Astrocyte of the cerebellum (primary cell): Measurements from ENCODE around the gene TNP2.
"Not testable (repeated sequence)": the region's sequence is repeated elsewhere in the genome, so short reads cannot be mapped to it uniquely, and the experiment has no call there.

ENCODE experiments used
- DNase-seq: peaks from one replicate; pipeline ENCODE4 v3.0.0-alpha.2; 2011; ENCODE audit warnings: low read depth
- H3K4me3 ChIP-seq: 2 replicates; pipeline ENCODE4 v1.5.1; 2011; ENCODE audit warnings: mild to moderate bottlenecking, low read depth, low read length, moderate library complexity
- CTCF ChIP-seq: IDR thresholded peaks from 2 replicates; pipeline ENCODE4 v1.5.1; 2012; ENCODE audit warnings: low read length, low read depth, moderate library complexity, mild to moderate bottlenecking; ENCODE audit errors: missing control alignments
- in situ Hi-C: cut with HindIII; loops from 2 replicates; pipeline ENCODE4 v1.10.0; 2017; ENCODE audit warnings: low sequenced_read_pairs

TNP2 gene

DNA sequence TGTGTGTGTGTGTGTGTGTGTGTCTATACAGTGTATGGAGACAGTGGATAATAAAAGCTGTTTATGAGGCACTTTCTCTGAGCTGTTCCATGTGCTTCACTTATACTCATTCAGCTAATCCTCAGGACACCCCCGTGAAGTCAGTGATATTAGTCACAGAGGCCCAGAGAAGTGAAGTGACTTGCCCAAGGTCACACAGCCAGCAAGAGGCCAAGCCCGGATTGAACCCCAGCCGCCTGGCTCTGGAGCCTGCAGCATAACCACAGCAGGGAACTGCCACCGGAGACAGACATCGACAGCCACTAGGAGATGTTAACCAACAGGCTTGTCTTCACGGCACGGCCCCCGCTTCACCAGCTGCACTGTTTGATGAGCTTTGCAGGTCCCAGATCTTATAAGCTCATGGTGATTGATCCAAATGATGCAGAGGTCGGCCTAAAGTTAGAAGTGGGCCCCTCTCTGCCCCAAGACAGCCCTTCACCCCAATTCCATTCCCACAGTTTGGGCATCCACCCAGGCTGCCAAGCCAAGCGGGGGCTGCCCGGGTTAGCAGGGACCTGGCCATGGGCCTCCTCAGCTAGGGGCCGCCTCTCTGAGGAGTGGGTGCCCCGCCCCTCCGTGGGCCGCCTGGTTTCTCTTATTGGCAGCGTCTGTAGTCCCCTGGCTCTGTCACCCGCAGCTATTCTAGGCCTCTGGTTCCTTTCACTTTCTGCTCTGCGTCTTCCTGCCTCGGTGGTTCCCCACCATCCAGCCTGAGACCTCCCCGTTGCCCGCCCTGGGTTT, 44.0 kb downstream of the TNP2 start:
- H3K4me3 ChIP-seq: no peak overlapping the region
- TF ChIP-seq CTCF: no peak
- in situ Hi-C loops: no loop called here
- DNase-seq: no peak

DNA sequence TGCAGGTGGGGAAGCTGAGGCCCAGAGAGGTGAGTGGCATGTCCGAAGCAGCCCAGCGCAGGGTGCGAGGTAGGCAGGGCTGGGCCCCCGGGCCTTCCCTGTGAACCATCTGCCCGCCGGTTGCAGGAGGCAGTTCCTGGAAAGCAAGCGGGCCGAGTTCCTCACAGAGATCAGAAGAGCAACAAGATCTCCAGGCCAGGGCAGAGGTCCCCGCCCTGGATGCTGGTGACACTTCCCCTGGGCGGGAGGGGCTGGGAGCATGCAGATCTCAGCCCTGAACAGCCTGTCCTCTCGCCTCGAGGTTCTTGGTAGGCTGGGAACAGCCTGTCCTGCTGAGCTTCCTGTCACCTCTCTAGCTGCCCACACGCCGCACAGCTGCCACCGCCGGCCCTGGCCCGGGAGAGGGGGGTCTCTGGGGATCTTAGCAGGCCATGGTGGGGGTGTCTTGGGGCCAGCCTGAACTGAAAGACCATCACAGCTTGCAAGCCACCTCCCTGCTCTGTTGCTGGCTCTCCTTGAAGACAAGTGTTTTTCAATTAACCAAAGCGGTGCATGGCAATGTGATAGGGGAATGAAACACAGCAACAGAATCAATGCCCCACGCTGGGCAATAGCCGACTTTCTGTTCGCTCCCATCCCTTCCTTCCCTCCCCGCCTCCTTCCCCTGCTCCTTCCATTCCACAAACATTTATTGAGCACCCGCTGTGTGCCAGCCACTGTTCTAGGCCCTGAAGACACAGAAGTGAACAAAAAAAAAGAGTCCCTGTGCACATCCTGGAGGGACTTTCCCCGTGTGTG, 44.8 kb downstream of the TNP2 start:
- DNase-seq: no peak
- TF ChIP-seq CTCF: no peak
- H3K4me3 ChIP-seq: no peak overlapping the region
- in situ Hi-C loops: no loop called here

- in situ Hi-C loops, DNase-seq, H3K4me3 ChIP-seq: not testable (repeated sequence)
Observed at GRCh38 chr16:11220507-11220906, 48.6 kb downstream of the TNP2 start.

DNA sequence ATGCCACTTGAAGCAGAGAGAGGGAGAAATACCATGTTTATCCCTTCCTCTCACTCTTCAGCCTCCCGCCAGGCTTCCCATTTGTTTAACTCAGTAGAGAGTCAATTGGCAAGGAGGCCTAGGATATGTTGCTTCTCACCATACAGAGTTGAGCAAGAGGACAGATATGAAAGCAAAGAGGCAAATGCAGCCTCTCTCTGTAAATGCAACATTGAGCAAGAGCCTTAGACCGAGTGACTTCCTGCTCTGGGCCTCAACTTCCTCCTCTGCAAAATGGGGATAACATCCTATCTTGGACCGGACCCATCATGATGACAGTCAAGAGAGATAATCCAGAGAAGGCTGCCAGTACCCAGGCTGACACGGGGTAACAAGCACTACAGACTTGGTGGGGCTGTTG, 49.9 kb downstream of the TNP2 start:
- DNase-seq: no peak
- in situ Hi-C loops: no loop called here
- no peak overlapping the region for H3K4me3 ChIP-seq
- no peak for TF ChIP-seq CTCF

DNA sequence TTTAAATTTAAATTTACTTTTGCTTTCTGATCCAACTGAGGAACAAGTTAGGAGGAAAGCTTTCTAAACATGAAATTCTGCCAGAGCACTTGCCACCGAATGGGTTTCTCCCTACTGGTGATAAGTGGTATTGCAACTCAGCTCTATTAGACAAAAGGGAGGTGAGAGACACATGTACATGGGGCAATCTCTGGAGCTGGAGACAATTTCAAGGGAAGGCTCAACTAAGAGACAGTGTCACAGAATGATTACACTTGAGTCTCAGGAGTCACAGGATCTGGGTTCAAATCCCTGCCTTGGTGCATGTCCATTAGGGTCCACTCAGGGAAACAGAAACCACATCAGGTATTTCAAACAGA, 50.5 kb downstream of the TNP2 start:
- in situ Hi-C loops: no loop called here
- peak; percentile 57 for TF ChIP-seq CTCF
- H3K4me3 ChIP-seq: no peak overlapping the region
- DNase-seq: no peak
